HT1080 (cell line): ENCODE data around the gene FARP2. TPM values are rescaled to one million over a fixed set of nuclear protein-coding genes. Genes with fewer than 3 reads are reported as not detected.
"Not testable (repeated sequence)": the region's sequence is repeated elsewhere in the genome, so short reads cannot be mapped to it uniquely, and the experiment has no call there.

Experiments used
- DNase-seq: peaks from one replicate; pipeline ENCODE4 v3.0.0-alpha.2; 2015; ENCODE audit warnings: low read depth
- total RNA-seq: library from RNA; depleted of rRNA; stranded (reverse); fragments of >200 nt; shearing (Covaris generic); gene quantifications from 2 replicates; pipeline ENCODE4 v1.2.3, GENCODE V29; 2014

FARP2 gene
- total RNA-seq, 1 experiment from 2014 or later, result 33.8 TPM

GRCh38 chr2:241525818-241526780 lies 170.0 kb downstream of the FARP2 start:
- not testable (repeated sequence) for DNase-seq

- no peak for DNase-seq
These were observed 174.5 kb downstream of the FARP2 start for GRCh38 chr2:241530571-241530970.

- no peak for DNase-seq
These were observed 175.2 kb downstream of the FARP2 start for GRCh38 chr2:241531161-241531722.

- DNase-seq, result no peak
These were observed 176.1 kb downstream of the FARP2 start for GRCh38 chr2:241532168-241532567.

GRCh38 chr2:241532733-241533601 lies 176.9 kb downstream of the FARP2 start:
- no peak for DNase-seq

- DNase-seq, result no peak
These were observed 178.2 kb downstream of the FARP2 start for GRCh38 chr2:241534293-241534692.

- DNase-seq, result no peak
These were observed 178.8 kb downstream of the FARP2 start for GRCh38 chr2:241534701-241535375.

GRCh38 chr2:241535871-241536655 lies 180.0 kb downstream of the FARP2 start:
- DNase-seq, result no peak

GRCh38 chr2:241538838-241539615 lies 182.9 kb downstream of the FARP2 start:
- no peak for DNase-seq

- DNase-seq, result no peak
These were observed 183.7 kb downstream of the FARP2 start for GRCh38 chr2:241539616-241540374.

GRCh38 chr2:241540401-241540770 lies 184.3 kb downstream of the FARP2 start:
- DNase-seq, result no peak

GRCh38 chr2:241540771-241541561 lies 184.9 kb downstream of the FARP2 start:
- DNase-seq, result no peak

GRCh38 chr2:241541564-241542277 lies 185.6 kb downstream of the FARP2 start:
- DNase-seq, result no peak

- DNase-seq, result no peak
These were observed 186.2 kb downstream of the FARP2 start for GRCh38 chr2:241542278-241542605.
